ENCODE measurements around the gene NCOA1.

GRCh38 chr2:24683408-24683807 is 192.4 kb downstream of the NCOA1 start:
- no peak for TF ChIP-seq CTCF (conservative IDR thresholded peaks at IDR 0.05; ENCODE audit: low read depth, low read length)
- no peak for TF ChIP-seq RFX5 (IDR thresholded peaks at IDR 0.05; ENCODE audit: low read depth, low read length)
- TF ChIP-seq RAD21 (IDR thresholded peaks at IDR 0.05; ENCODE audit: low read length) = no peak
- TF ChIP-seq, protein P1, sequence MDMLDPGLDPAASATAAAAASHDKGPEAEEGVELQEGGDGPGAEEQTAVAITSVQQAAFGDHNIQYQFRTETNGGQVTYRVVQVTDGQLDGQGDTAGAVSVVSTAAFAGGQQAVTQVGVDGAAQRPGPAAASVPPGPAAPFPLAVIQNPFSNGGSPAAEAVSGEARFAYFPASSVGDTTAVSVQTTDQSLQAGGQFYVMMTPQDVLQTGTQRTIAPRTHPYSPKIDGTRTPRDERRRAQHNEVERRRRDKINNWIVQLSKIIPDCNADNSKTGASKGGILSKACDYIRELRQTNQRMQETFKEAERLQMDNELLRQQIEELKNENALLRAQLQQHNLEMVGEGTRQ (IDR thresholded peaks at IDR 0.05; ENCODE audit: low read depth, low read length) = no peak
- TF ChIP-seq MAFK (IDR thresholded peaks at IDR 0.05; ENCODE audit: low read depth, low read length) = no peak
- TF ChIP-seq BHLHE40 (IDR thresholded peaks at IDR 0.05; ENCODE audit: low read depth, low read length) = no peak
- TF ChIP-seq CHD1 (IDR thresholded peaks at IDR 0.05; ENCODE audit: low read depth, low read length) = no peak
- TF ChIP-seq POLR2A (IDR thresholded peaks at IDR 0.05; ENCODE audit: low read depth, low read length) = no peak
- TF ChIP-seq RCOR1 (IDR thresholded peaks at IDR 0.05; ENCODE audit: insufficient replicate concordance, low read length) = no peak

All from IMR-90 (cell line).